NCI-H2196 (cell line): ENCODE data around the gene TMEM53.
A peak's percentile ranks its signal among the peaks of the same experiment; 100 is the strongest.
"Not testable (repeated sequence)": the region's sequence is repeated elsewhere in the genome, so short reads cannot be mapped to it uniquely, and the experiment has no call there.

ENCODE experiments used
- DNase-seq: peaks from one replicate; lab custom pipeline; 2025; ENCODE audit not compliant: unreplicated experiment; lab: John Stamatoyannopoulos, UW

Gene TMEM53

DNA sequence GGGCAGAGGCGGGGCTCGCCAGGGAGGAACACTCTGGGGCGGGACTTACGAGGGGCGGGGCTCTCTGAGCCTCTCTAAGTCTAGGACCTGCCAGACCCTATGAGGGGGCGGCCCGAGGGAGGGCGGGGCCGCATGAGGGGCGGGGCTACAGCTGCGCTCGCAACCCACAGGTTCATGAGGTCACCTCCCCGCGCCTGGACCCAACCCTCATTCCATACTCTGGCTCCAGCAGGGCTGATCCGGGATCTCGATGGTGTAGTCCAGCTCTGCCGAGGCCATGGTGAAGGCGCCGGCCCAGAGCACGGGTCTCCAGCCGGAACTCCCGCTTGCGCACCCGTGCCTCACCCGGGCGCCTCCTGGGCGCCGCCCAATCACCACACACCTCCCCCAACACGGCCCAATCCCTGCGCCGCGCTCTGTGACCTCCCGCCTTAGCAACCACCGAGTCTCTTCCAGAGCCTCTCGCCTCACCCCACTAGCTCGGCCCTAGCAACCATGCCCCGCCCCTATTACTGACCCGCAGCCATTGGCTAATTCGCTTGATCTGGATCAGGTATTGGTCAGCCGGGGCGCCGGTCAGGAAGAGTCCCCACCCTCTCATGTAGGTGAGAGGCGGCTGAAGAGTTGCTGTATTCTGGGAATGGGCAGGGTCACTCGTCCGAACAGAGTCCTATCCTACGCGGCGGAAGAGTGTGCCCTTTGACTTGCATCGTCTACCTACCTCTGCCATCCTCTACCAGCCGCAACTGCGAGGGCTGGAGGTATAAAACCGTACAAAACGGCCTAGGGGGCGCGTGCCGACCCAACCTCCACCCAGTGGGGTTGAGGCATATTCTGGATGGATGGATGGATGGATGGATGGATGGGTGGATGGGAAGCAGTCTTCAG lies at the start of gene TMEM53, which contains the start of gene ARMH1:
TSS of gene TMEM53 (minus strand) at position 369 of the 888 bp plus-strand sequence. CDS start at position 279, 90 bp downstream.
TSS of gene ARMH1 (plus strand) at position 602 of the 888 bp plus-strand sequence. CDS start 14,984 bp downstream, outside the sequence.
- DNase-seq, result peak; percentile 99

GRCh38 chr1:44723496-44724295 lies 49.4 kb upstream of the TMEM53 start:
- no peak for DNase-seq

DNA sequence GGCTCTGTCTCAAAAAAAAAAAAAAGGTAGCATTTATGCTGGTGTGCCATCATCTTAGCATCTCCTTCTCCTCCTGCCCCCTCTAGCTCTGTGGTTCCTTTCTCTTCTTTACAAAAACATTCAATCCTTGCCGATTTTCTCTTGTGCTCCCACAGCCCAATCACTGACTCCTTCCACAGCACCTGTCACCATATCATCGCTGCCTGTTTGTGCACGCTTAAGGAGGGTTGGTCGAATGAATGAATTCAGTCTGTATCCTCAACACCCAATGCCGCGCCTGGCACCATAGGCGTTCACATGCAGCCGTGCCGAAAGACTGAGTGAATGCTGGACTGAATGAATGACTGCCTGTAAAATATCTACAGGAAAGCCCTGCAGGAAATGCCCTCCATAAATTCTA lies 48.8 kb upstream of the TMEM53 start:
- DNase-seq, result no peak

DNA sequence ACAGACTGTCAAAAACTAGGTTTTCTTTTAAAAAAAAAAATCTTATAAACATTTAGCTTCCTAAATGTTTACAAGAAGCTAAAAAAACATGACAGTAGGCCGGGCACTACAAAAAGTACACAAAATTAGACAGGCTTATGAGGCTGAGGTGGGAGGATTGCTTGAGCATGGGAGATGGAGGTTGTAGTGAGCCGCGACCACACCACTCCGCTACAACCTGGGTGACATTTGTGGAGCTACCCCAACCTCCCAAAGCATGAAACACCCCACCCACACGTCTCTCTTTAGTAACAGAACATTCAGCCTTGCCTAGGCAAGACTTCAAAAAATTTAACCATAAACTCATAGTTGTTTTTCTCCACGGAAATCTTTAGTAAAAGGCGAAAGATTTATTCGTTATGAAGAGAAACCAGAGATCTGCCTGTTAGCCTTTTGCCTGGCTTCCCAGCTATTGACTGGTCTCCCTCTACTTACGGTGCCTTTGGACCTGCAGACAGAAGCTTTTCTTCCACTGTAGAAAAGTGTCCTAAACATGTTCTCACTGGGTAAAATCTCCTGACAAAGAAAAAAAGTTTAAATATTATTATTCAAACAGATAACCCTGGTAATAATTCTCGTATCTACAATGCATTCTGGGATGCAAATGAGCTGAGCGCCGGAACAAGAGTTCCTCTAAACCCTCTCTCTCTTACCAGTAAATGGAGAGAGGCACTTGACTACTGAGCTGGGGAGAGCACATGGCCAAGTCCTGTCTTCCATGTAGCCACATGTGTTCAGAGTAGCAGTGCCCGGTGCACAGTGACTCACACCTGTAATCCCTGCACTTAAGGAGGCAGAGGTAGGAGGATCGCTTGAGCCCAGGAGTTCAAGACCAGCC lies 47.4 kb upstream of the TMEM53 start:
- DNase-seq, result peak; percentile 94

DNA sequence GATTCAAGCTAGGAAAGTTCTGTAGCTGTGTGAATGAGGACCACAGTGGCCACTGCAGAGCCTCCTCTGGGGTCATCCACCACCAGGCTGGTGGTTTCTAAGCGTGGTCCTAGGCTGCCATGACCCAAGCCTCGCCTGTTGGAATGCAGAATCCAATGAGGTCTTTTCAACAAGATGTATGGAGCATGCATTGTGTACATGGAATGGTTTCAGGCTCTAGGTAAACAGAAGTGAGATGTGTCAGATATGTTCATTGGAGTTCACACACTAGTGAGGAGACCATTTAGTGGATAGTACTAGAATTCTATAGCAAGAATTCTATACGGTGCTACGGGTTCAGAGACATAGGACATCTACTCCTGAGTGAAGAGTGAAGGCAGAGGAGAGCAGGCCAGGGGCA lies 46.0 kb upstream of the TMEM53 start:
- no peak for DNase-seq

GRCh38 chr1:44719318-44719717 lies 45.0 kb upstream of the TMEM53 start:
- DNase-seq, result no peak

DNA sequence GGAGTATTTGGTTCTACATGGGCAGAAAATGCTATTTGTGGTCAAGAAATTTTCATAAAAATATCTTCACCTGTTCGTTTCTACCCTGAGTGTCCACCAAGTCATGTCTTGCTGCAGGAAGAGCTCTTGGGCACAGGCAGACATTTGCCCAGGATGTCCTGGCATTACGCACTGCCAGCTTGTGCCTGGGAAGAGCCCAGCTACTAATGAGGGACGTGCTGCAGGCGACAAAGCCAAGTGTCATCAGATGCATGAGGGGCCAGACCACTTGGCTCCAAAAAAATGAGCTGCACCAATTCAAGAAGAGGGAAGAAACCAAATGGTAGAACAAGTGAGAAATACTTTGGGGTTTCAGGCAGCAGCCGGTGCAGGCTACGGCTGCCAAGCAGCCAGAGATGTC lies 43.8 kb upstream of the TMEM53 start:
- DNase-seq, result no peak

DNA sequence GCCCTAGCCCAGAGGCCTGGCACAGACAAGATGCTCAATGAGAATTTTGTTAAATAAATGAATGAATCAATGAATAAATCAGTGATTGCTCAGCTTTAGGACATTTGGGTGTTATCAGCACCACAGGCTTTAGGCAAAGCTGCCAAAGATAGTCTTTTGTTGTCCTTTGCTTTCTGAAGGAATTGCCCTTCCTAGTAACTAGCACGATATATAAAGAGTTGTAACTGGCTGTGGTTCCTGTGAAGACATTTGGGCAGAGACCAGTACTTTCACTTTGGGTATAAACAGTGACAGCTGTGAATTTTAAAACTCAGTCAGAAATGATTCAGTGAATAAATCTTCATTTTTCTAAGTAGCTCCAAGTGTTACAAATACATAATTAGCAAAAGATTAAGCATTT lies 43.4 kb upstream of the TMEM53 start:
- no peak for DNase-seq

- DNase-seq, result no peak
These were observed 42.9 kb upstream of the TMEM53 start for GRCh38 chr1:44717156-44717555.

DNA sequence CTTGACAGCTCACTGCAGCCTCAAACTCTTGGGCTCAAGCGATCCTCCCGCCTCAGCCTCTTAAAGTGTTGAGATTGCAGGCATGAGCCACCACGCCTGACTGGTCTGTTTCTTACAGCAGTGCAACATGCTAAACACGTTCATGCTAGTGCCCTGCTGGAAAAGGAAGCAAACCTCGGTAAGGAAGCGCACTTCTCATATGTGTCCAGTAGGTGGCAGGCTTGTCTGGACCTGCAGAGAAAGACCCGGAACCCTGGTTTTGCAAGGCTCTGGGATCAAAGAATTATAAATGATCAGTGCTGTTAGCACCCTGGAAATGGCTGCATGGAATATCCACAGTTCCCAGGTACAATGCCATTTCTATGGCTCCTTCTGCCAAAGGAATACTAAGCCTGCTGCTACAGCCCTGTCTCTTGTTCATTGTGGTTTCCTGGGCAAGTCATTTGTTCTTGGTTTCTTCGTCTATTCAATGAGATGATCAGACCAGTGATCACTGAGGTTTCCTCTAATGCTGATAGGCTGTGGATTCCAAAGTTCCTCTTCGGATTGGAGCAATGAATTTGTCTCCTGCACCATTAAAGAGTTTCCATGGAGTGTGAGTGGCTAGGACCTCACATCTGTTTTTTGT lies 40.8 kb upstream of the TMEM53 start:
- DNase-seq, result peak; percentile 68

DNA sequence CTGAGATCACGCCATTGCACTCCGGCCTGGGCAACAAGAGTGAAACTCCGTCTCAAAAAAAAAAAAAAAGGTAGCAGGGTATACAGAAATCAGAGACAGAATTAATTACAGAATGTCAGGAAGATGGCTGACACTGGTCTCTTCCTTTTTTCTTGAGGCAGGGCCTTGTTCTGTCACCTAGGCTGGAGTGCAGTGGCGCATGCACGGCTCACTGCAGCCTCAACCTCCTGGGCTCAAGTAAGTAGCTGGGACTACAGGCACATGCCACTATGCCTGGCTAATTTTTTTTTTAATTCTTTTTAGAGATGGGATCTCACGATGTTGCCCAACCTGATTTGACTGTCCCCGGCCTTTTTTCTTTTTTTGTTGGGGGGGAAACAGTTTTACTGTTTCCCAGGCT lies 40.3 kb upstream of the TMEM53 start:
- DNase-seq, result no peak

DNA sequence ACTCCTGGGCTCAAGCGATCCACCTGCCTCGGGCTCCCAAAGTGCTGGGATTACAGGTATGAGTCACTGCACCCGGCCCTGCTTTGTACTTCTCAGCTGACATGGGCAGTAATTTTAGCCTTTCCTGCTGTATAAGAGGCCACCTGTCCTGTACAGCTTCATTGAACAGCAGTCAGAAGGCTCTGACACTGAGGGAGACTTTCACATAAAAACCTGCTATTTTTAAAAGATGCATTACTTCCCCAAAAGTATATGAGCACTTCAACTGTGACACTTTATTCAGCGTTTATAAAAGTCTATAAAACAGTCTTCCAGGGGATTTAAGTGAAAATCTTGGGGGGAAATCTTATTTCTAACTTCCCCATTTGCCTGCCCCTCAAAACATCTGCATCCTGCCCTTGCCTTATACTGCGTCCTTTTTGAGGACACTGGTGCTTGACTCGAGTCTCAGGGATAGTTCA lies 39.1 kb upstream of the TMEM53 start:
- peak; percentile 78 for DNase-seq

DNA sequence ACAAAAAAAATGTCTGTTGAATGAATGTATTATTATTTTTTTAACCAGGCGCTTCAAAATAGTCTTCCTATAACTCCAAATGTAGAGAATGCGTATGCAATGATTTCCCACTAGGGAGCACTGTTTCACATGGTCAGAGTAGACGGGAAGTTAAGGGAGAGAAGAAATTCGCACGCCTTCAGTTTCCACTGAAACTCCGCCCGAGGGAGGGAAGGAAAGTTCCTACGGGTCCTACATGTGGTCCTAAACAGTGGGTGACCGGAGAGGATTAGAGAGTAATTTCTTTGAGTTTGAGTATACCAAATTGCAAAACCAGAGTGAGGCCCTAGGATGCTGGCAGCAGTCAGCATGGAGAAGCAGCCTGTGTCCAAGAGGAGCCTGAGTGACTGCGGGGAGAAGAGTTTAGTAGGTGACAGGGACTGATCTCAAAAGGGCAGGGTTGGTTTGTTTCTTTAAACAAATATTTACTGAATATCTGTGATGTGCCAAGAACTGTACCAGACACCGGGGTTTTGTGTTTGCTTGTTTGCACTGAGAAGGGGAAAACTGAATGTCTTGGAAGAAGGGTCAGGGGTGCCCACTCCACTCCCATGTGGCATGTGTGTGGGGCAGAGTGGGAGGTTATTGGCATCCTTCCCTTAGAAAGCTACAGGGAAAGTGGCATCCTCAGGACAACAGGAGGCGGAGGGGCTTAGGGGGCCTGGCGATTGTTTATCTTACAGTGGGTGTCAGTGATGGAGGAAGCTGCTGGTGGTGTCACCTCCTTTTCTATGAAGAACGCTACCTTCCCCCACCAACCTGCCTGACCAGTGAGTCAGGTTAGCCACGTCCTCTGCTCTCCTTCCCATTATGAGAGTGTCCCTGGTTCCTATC lies 33.9 kb upstream of the TMEM53 start:
- peak; percentile 19 for DNase-seq

DNA sequence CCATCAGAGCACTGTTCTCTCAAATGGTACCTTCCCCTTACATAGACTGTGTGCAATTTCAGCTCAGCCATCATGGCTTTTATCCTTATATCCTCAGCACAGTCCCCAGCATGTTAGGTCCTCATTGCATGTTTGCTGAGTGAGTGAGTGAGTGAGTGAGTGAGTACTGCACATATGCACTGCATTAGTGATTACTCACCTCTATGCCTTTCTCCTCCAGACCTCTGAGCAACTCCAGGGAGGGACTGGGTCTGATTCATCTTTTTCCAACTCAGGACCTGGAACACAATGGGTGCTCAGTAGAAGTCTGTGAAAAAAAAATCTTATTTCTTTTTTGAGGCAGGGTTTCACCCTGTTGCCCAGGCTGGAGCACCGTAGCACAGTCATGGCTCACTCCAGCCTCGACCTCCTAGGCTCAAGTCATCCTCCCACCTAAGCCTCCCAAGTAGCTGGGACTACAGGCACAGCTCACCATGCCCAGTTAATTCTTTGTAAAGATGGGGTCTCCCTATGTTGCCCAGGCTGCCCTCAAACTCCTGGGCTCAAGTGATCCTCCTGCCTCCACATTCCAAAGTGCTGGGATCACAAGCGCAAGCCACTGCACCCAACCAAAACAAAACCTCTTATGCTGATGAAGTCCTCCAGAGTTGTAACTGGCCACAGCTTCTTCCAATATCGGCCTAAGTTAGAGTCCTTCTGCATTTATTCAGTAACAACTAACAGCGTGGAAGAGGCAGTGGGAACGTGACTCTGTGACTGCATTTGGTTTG lies 33.0 kb upstream of the TMEM53 start:
- no peak for DNase-seq

DNA sequence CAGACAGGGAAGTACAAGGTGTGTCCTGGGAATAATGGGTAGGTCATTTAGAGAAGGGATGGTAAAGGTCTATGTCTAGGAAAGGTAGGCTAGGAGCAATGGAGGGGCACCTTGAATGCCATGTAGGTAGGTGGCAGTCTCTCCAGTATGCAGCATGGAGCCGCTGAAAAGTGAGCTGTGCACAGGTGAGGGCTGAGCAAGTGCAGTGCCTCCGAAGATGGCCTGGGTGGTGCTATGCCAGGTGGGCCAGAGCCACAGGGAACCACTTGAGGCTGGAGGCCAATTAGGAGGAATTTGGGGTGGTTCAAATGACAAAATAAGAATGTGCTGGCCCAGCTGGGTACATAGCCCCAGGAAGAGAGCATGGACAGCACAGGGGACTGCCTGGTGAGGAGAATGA lies 31.7 kb upstream of the TMEM53 start:
- DNase-seq, result no peak

GRCh38 chr1:44705470-44705869 lies 31.2 kb upstream of the TMEM53 start:
- no peak for DNase-seq

DNA sequence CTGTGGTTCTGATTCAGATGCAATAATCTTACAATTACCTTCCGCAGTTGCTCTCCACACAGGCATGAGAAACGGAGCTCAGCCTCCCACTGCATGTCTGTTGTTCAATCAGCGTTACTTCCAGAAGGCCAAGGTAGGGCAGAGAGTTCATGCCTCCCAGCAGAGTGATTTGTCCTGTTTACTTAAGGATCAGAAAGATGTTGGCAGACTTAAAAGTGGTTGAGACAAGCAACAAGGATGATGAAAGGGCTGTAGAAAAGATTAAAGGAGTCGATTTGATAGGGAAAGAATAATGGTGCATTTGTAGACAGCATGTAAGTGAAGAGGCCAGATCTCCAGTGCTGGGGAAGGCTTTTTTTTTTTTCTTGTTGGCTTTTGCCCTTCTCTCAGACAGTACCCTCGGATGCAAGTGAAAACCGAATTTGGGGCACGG lies 26.9 kb upstream of the TMEM53 start:
- DNase-seq, result no peak

- no peak for DNase-seq
These were observed 26.3 kb upstream of the TMEM53 start for GRCh38 chr1:44700573-44700972.

DNA sequence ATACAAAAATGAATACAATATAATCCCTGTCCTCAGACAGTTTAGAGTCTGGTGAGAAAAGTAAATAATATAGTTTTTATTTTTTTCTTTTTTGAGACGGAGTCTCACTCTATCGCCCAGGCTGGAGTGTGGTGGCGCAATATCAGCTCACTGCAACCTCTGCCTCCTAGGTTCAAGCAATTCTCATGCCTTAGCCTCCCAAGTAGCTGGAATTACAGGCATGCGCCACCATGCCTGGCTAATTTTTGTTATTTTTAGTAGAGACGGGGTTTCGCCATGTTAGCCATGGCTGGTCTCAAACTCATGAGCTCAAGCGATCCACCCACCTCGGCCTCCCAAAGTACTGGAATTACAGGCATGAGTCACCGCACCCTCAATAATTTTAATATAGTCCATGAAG lies 25.1 kb upstream of the TMEM53 start:
- DNase-seq, result not testable (repeated sequence)
